Stomach (tissue), 4 donors: ENCODE measurements around the gene USP48.

Source experiments
- CTCF ChIP-seq, 7 experiments: fragments of 450-650 bp in 4 of 7; fragments of 200-600 bp in 3 of 7; sonication (generic) in 3 of 7; IDR thresholded peaks; one replicate each; pipeline ENCODE4 v1.5.1; 2016 to 2019; ENCODE audit warnings: antibody characterized with exemption in 7 of 7, control low read depth in 2 of 7, mild to moderate bottlenecking in 1 of 7
- EP300 ChIP-seq: sonication (generic); formaldehyde crosslinking; IDR thresholded peaks from one replicate; pipeline ENCODE4 v1.6.1; 2017; ENCODE audit warnings: antibody characterized with exemption
- POLR2A ChIP-seq, 4 donors: fragments of 450-650 bp; IDR thresholded peaks; one replicate each; pipeline ENCODE4 v1.6.1; 2016; ENCODE audit warnings: antibody characterized with exemption in 4 of 4, control low read depth in 2 of 4, mild to moderate bottlenecking in 1 of 4, moderate library complexity in 1 of 4
- POLR2AphosphoS5 ChIP-seq, 3 donors: sonication (generic); formaldehyde crosslinking; IDR thresholded peaks; one replicate each; pipeline ENCODE4 v1.6.1; 2016; ENCODE audit warnings: antibody characterized with exemption in 3 of 3

- no peak for TF ChIP-seq POLR2A (IDR thresholded peaks at IDR 0.05)
- TF ChIP-seq EP300: no peak
- no peak for TF ChIP-seq CTCF (IDR thresholded peaks at IDR 0.05)
- no peak for TF ChIP-seq POLR2AphosphoS5 (IDR thresholded peaks at IDR 0.05)
These were observed 127.7 kb downstream of the USP48 start for GRCh38 chr1:21655259-21655658.
